Measurements from ENCODE around the gene OR10H3. TPM values are rescaled to one million over a fixed set of nuclear protein-coding genes. Genes with fewer than 3 reads are reported as not detected.
"Not testable (repeated sequence)": the region's sequence is repeated elsewhere in the genome, so short reads cannot be mapped to it uniquely, and the experiment has no call there.

Gene OR10H3
- total RNA-seq, 4 donors from 2014 or later: not detected

DNA sequence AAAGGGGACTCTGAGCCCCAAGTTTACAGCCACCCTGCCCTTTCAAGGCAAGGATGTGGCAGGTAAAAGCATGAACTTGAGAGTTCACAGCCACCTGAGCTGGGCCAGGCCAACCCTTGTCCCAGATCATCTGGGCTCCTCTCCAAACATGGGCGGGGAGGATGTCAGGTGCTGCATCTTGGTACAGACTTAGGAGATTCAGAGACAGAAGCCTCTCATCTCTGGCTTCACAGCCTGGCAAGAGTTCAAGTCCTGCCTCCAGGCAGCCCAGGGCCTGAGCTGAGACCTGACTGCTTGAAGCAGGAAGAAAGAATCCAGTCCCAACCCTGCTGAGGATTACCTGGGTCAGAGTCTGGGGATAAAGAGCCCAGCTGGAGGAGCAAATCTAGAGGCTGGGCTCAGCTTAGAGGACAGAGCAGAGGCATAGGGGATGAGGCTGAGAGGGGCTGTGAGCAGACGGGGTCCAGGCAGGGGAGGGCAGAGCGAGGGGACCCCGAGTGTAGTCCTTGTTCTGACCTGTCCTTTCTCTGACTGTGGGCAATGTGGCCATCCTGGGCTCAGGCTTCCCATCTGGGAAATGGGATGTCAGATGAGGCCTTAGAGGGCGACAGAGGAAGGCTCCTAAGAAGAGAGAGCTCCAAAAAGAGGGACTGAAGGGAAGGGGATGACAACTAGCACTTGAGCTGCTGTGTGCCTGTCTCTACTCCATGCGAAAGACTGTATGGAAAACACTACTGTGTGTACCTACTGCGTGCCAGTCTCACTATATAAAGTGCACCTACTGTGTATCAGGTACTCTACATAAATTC is 43.0 kb downstream of the OR10H3 start:
- in situ Hi-C loops (cut with MboI; ENCODE audit: low sequenced_read_pairs in 4 of 4) (no loop called here), intact Hi-C loops (cut with DNase I; ENCODE audit: low total_unique reads) (no loop called here)
- Histone ChIP-seq H3K4me1 (peaks cover 0 to 9% of the 10 kb centered on the region in 2 donors), H3K36me3 (no peaks in the 10 kb centered on the region), H3K27me3 (no peaks in the 10 kb centered on the region), H3K4me3 (no peak overlapping the region), H3K9me3 (no peaks in the 10 kb centered on the region), H3K27ac (peak overlapping the region in 1 of 4 donors; percentile 24)
- no peak for TF ChIP-seq CTCF (IDR thresholded peaks at IDR 0.05 in 4 of 5, conservative IDR thresholded peaks at IDR 0.05 in 1 of 5)
- no peak for TF ChIP-seq POLR2A (IDR thresholded peaks at IDR 0.05)
- DNase-seq (no peak), ATAC-seq (no peak)

GRCh38 chr19:15781661-15782060 is 43.9 kb downstream of the OR10H3 start:
- Histone ChIP-seq H3K4me3 (no peak overlapping the region), H3K36me3 (no peaks in the 10 kb centered on the region), H3K4me1 (peaks cover 0 to 9% of the 10 kb centered on the region in 2 donors), H3K27ac (no peak overlapping the region), H3K27me3 (no peaks in the 10 kb centered on the region), H3K9me3 (no peaks in the 10 kb centered on the region)
- ATAC-seq: no peak
- no peak for DNase-seq
- in situ Hi-C loops (cut with MboI; ENCODE audit: low sequenced_read_pairs in 4 of 4): no loop called here
- TF ChIP-seq POLR2A (IDR thresholded peaks at IDR 0.05) (no peak), CTCF (IDR thresholded peaks at IDR 0.05 in 4 of 5, conservative IDR thresholded peaks at IDR 0.05 in 1 of 5) (no peak)
- intact Hi-C loops (cut with DNase I; ENCODE audit: low total_unique reads): no loop called here

- Histone ChIP-seq H3K4me3 (no peak overlapping the region), H3K27me3 (no peaks in the 10 kb centered on the region), H3K36me3 (no peaks in the 10 kb centered on the region), H3K4me1 (peaks cover 0 to 9% of the 10 kb centered on the region in 2 donors), H3K9me3 (no peaks in the 10 kb centered on the region), H3K27ac (no peak overlapping the region)
- TF ChIP-seq CTCF (IDR thresholded peaks at IDR 0.05 in 4 of 5, conservative IDR thresholded peaks at IDR 0.05 in 1 of 5) (no peak), POLR2A (IDR thresholded peaks at IDR 0.05) (no peak)
- DNase-seq (no peak), ATAC-seq (no peak)
- intact Hi-C loops (cut with DNase I; ENCODE audit: low total_unique reads): no loop called here
- in situ Hi-C loops (cut with MboI; ENCODE audit: low sequenced_read_pairs in 4 of 4): no loop called here
Observed at GRCh38 chr19:15782211-15782610, 44.4 kb downstream of the OR10H3 start.

GRCh38 chr19:15782896-15783295 is 45.1 kb downstream of the OR10H3 start:
- in situ Hi-C loops (cut with MboI; ENCODE audit: low sequenced_read_pairs in 4 of 4); H3K27ac ChIP-seq; H3K4me3 ChIP-seq; intact Hi-C loops (cut with DNase I; ENCODE audit: low total_unique reads); DNase-seq; H3K9me3 ChIP-seq; H3K36me3 ChIP-seq; H3K4me1 ChIP-seq; H3K27me3 ChIP-seq; ATAC-seq: not testable (repeated sequence)

DNA sequence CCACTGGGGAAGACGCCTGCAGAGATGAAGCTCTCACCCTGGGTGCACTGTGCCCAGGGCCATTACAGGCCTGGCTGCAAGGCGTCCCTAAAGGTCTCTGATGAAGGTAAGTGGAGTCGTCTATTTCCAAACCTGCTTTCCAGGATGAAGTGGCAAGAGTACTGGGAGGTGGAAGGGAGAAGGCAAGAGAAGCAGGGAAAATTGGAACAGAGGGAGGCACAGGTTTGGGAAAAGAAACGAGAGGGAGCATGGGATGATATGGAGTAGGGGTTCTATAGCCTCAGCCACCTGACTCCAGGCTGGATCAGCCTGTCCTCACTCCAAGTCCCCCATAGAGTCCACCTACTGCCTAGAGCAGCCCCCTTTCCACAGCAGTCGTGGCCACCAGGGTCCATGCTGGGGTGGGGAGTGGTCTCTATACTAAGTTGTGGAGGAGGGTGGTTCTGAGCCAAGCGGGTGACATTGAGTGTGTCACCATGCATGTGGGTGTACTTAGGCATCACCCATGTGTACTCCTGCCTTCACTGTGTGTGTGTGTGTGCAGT is 49.9 kb downstream of the OR10H3 start, which contains the start of gene OR10H5:
Gene OR10H5, plus strand, starts transcription at position 51 of the 545 bp plus-strand sequence. CDS start 6,388 bp downstream, outside the sequence.
- Histone ChIP-seq H3K4me3 (no peak within 1 kb of the TSS), H3K27me3 (no peaks in the 10 kb centered on the region), H3K36me3 (no peaks in the 10 kb centered on the region), H3K27ac (no peak within 1 kb of the TSS), H3K4me1 (no peaks in the 10 kb centered on the region), H3K9me3 (no peaks in the 10 kb centered on the region)
- in situ Hi-C loops (cut with MboI; ENCODE audit: low sequenced_read_pairs in 4 of 4): no loop called here
- intact Hi-C loops (cut with DNase I; ENCODE audit: low total_unique reads): no loop called here
- ATAC-seq (no peak), DNase-seq (no peak)
- TF ChIP-seq CTCF (IDR thresholded peaks at IDR 0.05 in 4 of 5, conservative IDR thresholded peaks at IDR 0.05 in 1 of 5) (no peak), POLR2A (IDR thresholded peaks at IDR 0.05) (no peak)

All from gastrocnemius medialis (tissue), 4 donors.